WERI-Rb-1 (cell line): ENCODE measurements around the gene WDR72.
"Not testable (repeated sequence)": the region's sequence is repeated elsewhere in the genome, so short reads cannot be mapped to it uniquely, and the experiment has no call there.

Experiments
- DNase-seq: peaks from one replicate; pipeline ENCODE4 v3.0.0-alpha.2; 2020
- H3K27ac ChIP-seq: fragments of 250-450 bp; sonication (Bioruptor Pico); 2 replicates; pipeline ENCODE4 v1.5.1; 2020; ENCODE audit warnings: mild to moderate bottlenecking, moderate library complexity
- H3K27me3 ChIP-seq: fragments of 250-450 bp; sonication (Bioruptor Pico); 2 replicates; pipeline ENCODE4 v1.5.1; 2021; ENCODE audit warnings: mild to moderate bottlenecking, low read depth, moderate library complexity; ENCODE audit not compliant: insufficient read depth, severe bottlenecking
- H3K36me3 ChIP-seq: fragments of 250-450 bp; sonication (Bioruptor Pico); 2 replicates; pipeline ENCODE4 v1.5.1; 2020; ENCODE audit warnings: mild to moderate bottlenecking, moderate library complexity
- H3K4me3 ChIP-seq: 2 replicates; pipeline ENCODE4 v1.5.1; 2011; ENCODE audit warnings: low read depth, mild to moderate bottlenecking, control low read depth, low read length
- H3K9me3 ChIP-seq: fragments of 250-450 bp; sonication (Bioruptor Pico); 2 replicates; pipeline ENCODE4 v1.5.1; 2021; ENCODE audit warnings: mild to moderate bottlenecking, moderate library complexity; ENCODE audit not compliant: severe bottlenecking
- CTCF ChIP-seq: IDR thresholded peaks from 2 replicates; pipeline ENCODE4 v1.5.1; 2011; ENCODE audit warnings: low read depth, mild to moderate bottlenecking, control low read depth, inconsistent platforms, low read length

WDR72 gene

GRCh38 chr15:53695365-53695764 lies 64.1 kb downstream of the WDR72 start:
- Histone ChIP-seq H3K36me3 (no peaks in the 10 kb centered on the region), H3K27me3 (no peaks in the 10 kb centered on the region), H3K4me3 (no peak overlapping the region), H3K9me3 (no peaks in the 10 kb centered on the region), H3K27ac (no peak overlapping the region)
- no peak for TF ChIP-seq CTCF
- DNase-seq, result no peak

GRCh38 chr15:53694476-53694874 lies 65.0 kb downstream of the WDR72 start:
- TF ChIP-seq CTCF, result no peak
- H3K9me3 ChIP-seq, result no peaks in the 10 kb centered on the region
- no peak overlapping the region for H3K4me3 ChIP-seq
- no peaks in the 10 kb centered on the region for H3K36me3 ChIP-seq
- no peak overlapping the region for H3K27ac ChIP-seq
- H3K27me3 ChIP-seq, result no peaks in the 10 kb centered on the region
- DNase-seq, result no peak

- Histone ChIP-seq H3K9me3 (no peaks in the 10 kb centered on the region), H3K27me3 (no peaks in the 10 kb centered on the region), H3K27ac (no peak overlapping the region), H3K36me3 (no peaks in the 10 kb centered on the region), H3K4me3 (no peak overlapping the region)
- no peak for DNase-seq
- TF ChIP-seq CTCF, result no peak
Measured at GRCh38 chr15:53693729-53694475, 65.6 kb downstream of the WDR72 start.

GRCh38 chr15:53684162-53684561 lies 75.3 kb downstream of the WDR72 start:
- H3K4me3 ChIP-seq, H3K27ac ChIP-seq, DNase-seq, H3K9me3 ChIP-seq, H3K27me3 ChIP-seq, H3K36me3 ChIP-seq: not testable (repeated sequence)

GRCh38 chr15:53681056-53681455 lies 78.4 kb downstream of the WDR72 start:
- Histone ChIP-seq H3K36me3 (no peaks in the 10 kb centered on the region), H3K4me3 (no peak overlapping the region), H3K9me3 (no peaks in the 10 kb centered on the region), H3K27me3 (no peaks in the 10 kb centered on the region), H3K27ac (no peak overlapping the region)
- no peak for DNase-seq
- TF ChIP-seq CTCF, result no peak

- Histone ChIP-seq H3K36me3 (no peaks in the 10 kb centered on the region), H3K9me3 (no peaks in the 10 kb centered on the region), H3K27ac (no peak overlapping the region), H3K4me3 (no peak overlapping the region), H3K27me3 (no peaks in the 10 kb centered on the region)
- DNase-seq, result no peak
- TF ChIP-seq CTCF, result no peak
Measured at GRCh38 chr15:53675832-53676231, 83.6 kb downstream of the WDR72 start.
